H1 (cell line): ENCODE measurements around the gene KCNJ16.

Source experiments
- BRCA1 ChIP-seq: IDR thresholded peaks from 2 replicates; pipeline ENCODE4 v1.6.1; 2012; ENCODE audit warnings: low read depth, low read length, improper control_type of control experiment
- CBX5 ChIP-seq: fragments of 300-800, 300-1000 bp; sonication (generic); IDR thresholded peaks from 2 replicates; pipeline ENCODE4 v1.7.1; 2016; ENCODE audit warnings: antibody characterized with exemption, low read length, low read depth
- CEBPB ChIP-seq: IDR thresholded peaks from 2 replicates; pipeline ENCODE4 v1.6.1; 2012; ENCODE audit warnings: low read depth, low read length
- EZH2 ChIP-seq: fragments of 200-600 bp; sonication (generic); IDR thresholded peaks from 2 replicates; pipeline ENCODE4 v1.7.1; 2012; ENCODE audit warnings: low read depth, mild to moderate bottlenecking, moderate library complexity, low read length, inconsistent platforms; ENCODE audit not compliant: severe bottlenecking
- GABPA ChIP-seq: IDR thresholded peaks from 2 replicates; pipeline ENCODE4 v1.6.1; 2011; ENCODE audit warnings: mild to moderate bottlenecking, low read length, moderate library complexity, borderline replicate concordance; ENCODE audit not compliant: insufficient read depth
- HDAC6 ChIP-seq: IDR thresholded peaks from one replicate; pipeline ENCODE4 v1.7.1; 2012; ENCODE audit warnings: low read depth, mild to moderate bottlenecking, inconsistent platforms, low read length, moderate library complexity
- POLR2AphosphoS5 ChIP-seq: IDR thresholded peaks from 2 replicates; pipeline ENCODE4 v1.6.1; 2011; ENCODE audit warnings: low read depth, low read length
- TF ChIP-seq, protein P1 (sequence below), 3 experiments: IDR thresholded peaks; 1 replicate in 2 of 3; 2 replicates in 1 of 3; pipeline versions ENCODE4 v1.5.1 to v1.6.1; 2011; ENCODE audit warnings: low read length in 3 of 3, mild to moderate bottlenecking in 3 of 3, inconsistent platforms in 2 of 3, low read depth in 1 of 3, moderate library complexity in 1 of 3; ENCODE audit not compliant: insufficient read depth in 1 of 3; ENCODE audit errors: control extremely low read depth in 1 of 3

DNA sequence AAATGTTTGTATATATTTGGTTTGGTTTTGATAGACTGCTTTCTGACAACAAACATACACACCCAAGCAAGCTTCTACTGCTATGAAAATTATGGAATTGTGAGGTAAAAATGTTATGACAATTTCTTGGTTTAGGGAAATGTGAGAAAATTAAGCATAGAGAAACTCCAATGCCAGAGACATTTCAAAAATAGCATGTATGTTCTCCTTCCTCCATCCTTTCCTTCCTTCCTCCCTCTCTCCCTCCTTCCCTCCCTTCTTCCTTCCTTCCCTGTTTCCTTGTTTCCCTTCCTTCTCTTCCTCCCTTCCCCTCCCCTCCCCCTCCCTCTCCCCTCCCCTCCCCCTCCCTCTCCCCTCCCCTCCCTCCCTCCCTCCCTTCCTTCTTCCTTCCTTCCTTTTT is 109.2 kb downstream of the KCNJ16 start:
- TF ChIP-seq CBX5 (no peak), BRCA1 (no peak), HDAC6 (no peak), GABPA (no peak), CEBPB (no peak), EZH2 (no peak), POLR2AphosphoS5 (no peak)
- TF ChIP-seq, protein P1, sequence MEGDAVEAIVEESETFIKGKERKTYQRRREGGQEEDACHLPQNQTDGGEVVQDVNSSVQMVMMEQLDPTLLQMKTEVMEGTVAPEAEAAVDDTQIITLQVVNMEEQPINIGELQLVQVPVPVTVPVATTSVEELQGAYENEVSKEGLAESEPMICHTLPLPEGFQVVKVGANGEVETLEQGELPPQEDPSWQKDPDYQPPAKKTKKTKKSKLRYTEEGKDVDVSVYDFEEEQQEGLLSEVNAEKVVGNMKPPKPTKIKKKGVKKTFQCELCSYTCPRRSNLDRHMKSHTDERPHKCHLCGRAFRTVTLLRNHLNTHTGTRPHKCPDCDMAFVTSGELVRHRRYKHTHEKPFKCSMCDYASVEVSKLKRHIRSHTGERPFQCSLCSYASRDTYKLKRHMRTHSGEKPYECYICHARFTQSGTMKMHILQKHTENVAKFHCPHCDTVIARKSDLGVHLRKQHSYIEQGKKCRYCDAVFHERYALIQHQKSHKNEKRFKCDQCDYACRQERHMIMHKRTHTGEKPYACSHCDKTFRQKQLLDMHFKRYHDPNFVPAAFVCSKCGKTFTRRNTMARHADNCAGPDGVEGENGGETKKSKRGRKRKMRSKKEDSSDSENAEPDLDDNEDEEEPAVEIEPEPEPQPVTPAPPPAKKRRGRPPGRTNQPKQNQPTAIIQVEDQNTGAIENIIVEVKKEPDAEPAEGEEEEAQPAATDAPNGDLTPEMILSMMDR (IDR thresholded peaks at IDR 0.05; ENCODE audit: control extremely low read depth in 1 of 3, insufficient read depth in 1 of 3, low read depth in 1 of 3, low read length in 3 of 3), result no peak
